ENCODE data around the gene CASP9.
"Not testable (repeated sequence)": the region's sequence is repeated elsewhere in the genome, so short reads cannot be mapped to it uniquely, and the experiment has no call there.

Gene CASP9

DNA sequence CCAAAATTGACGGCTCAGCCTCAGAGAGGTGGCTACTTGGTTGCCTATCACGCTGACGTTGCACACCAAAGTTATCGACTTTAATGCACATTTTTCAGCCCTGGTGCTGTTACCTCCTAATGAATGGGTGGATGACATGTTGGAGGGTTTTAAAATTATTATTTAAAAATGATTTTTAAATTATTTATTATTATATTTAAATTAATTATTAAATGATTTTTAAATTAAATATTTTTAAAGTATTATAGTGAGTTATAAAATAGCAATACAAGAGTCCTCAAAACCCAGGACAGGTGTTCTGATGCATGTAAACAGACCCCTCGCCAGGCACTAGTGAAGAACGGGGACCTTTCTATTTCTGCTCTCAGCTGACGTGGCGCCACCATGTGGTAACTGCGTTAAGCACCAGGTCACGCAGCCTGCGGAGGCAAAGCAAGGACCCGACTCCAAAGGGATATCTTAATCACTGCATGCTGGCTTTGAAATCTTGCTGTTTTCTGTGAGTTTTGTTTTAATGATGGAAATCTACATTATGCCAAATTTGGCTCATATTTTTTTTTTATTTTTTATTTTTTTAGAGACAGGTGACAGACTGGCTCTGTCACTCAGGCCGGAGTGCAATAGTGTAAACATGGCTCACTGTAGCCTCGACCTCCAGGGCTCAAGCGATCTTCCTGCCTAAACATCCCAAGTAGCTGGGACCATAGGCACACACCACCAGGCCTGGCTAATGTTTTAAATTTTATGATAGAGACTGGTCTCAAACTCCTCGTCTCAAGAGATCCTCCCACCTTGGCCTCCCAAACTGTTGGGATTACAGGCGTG is 22.6 kb downstream of the CASP9 start:
- H3K27me3 ChIP-seq: no peaks in the 10 kb centered on the region
- peaks cover 68% of the 10 kb centered on the region for H3K36me3 ChIP-seq
- no peak overlapping the region for H3K4me3 ChIP-seq (ENCODE audit: low read depth in 1 of 2, low read length in 1 of 2)
- H3K4me1 ChIP-seq (ENCODE audit: control insufficient read depth in 1 of 2, insufficient read depth in 1 of 2, low read depth in 1 of 2, low read length in 1 of 2): no peaks in the 10 kb centered on the region
- no peak overlapping the region for H3K27ac ChIP-seq
- no peaks in the 10 kb centered on the region for H3K9me3 ChIP-seq
- TF ChIP-seq, protein P1, sequence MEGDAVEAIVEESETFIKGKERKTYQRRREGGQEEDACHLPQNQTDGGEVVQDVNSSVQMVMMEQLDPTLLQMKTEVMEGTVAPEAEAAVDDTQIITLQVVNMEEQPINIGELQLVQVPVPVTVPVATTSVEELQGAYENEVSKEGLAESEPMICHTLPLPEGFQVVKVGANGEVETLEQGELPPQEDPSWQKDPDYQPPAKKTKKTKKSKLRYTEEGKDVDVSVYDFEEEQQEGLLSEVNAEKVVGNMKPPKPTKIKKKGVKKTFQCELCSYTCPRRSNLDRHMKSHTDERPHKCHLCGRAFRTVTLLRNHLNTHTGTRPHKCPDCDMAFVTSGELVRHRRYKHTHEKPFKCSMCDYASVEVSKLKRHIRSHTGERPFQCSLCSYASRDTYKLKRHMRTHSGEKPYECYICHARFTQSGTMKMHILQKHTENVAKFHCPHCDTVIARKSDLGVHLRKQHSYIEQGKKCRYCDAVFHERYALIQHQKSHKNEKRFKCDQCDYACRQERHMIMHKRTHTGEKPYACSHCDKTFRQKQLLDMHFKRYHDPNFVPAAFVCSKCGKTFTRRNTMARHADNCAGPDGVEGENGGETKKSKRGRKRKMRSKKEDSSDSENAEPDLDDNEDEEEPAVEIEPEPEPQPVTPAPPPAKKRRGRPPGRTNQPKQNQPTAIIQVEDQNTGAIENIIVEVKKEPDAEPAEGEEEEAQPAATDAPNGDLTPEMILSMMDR (IDR thresholded peaks at IDR 0.05): peak; percentile 44

DNA sequence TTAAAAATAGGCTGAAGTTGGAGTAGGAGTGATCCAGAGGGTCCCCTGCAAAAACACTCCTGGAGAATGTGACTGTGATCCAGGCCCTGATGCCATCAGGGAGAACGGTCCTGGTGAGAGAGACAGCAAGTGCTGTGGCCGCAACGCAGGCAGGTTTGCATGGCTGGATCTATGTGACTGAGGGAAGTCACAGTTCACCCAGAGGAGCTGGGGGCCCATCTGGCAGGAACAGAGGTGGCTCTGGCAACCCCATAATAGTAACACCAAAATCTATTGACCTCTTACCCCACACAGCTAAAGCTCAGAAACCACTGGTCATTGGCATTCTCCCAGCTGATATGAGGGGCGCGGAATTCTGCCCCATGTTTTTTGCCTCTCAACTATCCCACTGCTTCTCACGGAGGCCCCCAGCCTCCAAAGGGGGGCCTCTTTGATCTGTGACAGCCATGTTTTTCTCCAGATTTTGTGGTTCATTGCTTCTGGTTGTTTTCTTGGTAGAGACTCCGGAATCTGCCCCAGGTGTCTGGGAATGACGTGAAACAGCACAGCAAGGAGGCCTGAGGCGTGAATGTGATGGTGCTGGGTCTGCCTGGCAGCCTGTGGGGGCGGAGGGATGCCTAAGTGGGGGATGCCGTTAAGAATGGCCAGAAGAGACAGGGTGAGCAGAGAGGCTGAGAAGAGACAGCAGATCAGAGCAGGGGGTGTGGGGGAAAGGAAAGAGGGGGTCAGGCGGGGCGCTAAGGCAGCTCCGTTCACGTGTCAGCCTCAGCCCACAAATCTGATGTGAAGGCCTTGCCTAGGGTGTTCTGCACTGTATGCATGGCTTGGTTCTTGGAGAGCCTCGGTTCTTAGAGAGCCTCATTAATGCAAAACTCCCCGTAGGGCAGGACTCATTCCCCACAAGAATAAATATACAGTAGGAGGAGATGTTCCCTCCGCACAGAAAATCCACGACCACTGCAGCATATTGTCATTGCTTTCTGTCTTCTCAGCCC is 23.5 kb downstream of the CASP9 start:
- Histone ChIP-seq H3K27me3 (no peaks in the 10 kb centered on the region), H3K9me3 (no peaks in the 10 kb centered on the region), H3K4me3 (ENCODE audit: low read depth in 1 of 2, low read length in 1 of 2) (no peak overlapping the region), H3K27ac (no peak overlapping the region), H3K36me3 (peaks cover 62% of the 10 kb centered on the region), H3K4me1 (ENCODE audit: control insufficient read depth in 1 of 2, insufficient read depth in 1 of 2, low read depth in 1 of 2, low read length in 1 of 2) (no peaks in the 10 kb centered on the region)
- TF ChIP-seq, protein P1 (IDR thresholded peaks at IDR 0.05): no peak

DNA sequence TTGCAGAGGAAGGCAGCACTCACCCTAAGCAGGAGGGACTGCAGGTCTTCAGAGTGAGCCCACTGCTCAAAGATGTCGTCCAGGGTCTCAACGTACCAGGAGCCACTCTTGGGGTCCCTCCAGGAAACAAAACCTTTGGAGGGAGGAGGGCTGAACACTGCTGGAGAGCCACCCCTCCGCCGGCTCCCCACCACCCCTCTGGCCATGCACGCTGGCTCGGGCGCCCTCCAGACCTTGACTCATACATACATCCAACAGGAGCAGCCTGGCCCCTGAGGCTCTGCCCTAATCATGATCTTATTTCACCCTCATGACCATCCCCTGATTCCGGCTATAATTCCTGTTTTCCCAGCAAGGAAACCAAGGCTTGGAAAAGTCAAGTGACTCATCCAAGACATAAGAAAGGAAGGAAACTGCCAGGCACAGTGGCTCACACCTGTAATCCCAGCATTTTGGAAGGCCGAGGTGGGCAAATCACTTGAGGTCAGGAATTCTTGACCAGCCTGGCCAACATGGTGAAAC is 30.1 kb downstream of the CASP9 start:
- H3K27me3 ChIP-seq: no peaks in the 10 kb centered on the region
- TF ChIP-seq, protein P1 (IDR thresholded peaks at IDR 0.05): no peak

DNA sequence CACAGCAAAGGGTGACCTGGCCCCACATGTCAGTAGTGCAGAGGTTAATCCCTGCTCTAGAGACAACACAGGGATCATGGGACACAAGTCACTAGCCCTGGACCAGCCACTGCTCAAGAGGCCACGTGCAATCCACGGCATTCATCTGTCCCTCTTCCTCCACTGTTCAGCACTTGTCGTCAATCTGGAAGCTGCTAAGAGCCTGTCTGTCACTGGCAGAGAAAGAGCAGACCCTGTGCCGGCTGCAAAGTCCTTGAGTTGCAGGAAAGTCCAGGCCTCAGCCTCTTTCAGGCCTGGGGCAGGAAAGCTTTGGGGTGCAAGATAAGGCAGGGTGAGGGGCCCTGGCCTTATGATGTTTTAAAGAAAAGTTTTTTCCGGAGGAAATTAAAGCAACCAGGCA is 31.4 kb downstream of the CASP9 start:
- Histone ChIP-seq H3K9me3 (no peaks in the 10 kb centered on the region), H3K36me3 (peaks cover 55% of the 10 kb centered on the region), H3K4me3 (ENCODE audit: low read depth in 1 of 2, low read length in 1 of 2) (no peak overlapping the region), H3K27ac (no peak overlapping the region), H3K4me1 (ENCODE audit: control insufficient read depth in 1 of 2, insufficient read depth in 1 of 2, low read depth in 1 of 2, low read length in 1 of 2) (peaks cover 0 to 4% of the 10 kb centered on the region in 2 experiments), H3K27me3 (no peaks in the 10 kb centered on the region)
- TF ChIP-seq, protein P1 (IDR thresholded peaks at IDR 0.05): no peak

More for the DNA sequence above, 30.1 kb downstream of the CASP9 start:
- Histone ChIP-seq H3K4me3 (ENCODE audit: low read depth in 1 of 2, low read length in 1 of 2) (no peak overlapping the region), H3K4me1 (ENCODE audit: control insufficient read depth in 1 of 2, insufficient read depth in 1 of 2, low read depth in 1 of 2, low read length in 1 of 2) (peaks cover 0 to 4% of the 10 kb centered on the region in 2 experiments), H3K36me3 (peaks cover 57% of the 10 kb centered on the region), H3K9me3 (no peaks in the 10 kb centered on the region), H3K27ac (no peak overlapping the region)

DNA sequence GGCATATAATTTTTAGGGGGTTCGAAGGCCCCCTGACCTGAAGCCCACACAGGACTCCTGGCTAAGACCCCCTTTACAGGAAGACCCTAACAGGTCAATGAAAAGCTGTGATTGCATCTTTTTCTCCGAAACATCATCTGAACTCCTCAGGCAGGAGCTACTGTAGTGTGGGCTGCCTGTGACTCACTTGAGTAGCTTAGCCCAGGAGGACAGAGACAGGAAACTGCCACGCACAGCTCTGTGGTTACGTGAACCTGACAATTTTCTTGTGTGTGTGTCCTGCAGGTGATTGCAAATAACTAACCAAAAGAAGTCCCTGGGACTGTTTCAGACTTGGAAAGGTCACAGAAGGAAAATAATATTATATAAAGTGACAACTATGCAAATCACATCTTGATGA is 33.0 kb downstream of the CASP9 start:
- H3K36me3 ChIP-seq: peaks cover 55% of the 10 kb centered on the region
- H3K4me3 ChIP-seq (ENCODE audit: low read depth in 1 of 2, low read length in 1 of 2); H3K27ac ChIP-seq; H3K9me3 ChIP-seq; H3K4me1 ChIP-seq (ENCODE audit: control insufficient read depth in 1 of 2, insufficient read depth in 1 of 2, low read depth in 1 of 2, low read length in 1 of 2); H3K27me3 ChIP-seq: not testable (repeated sequence)
